OCI-LY3 (cell line): ENCODE results near the gene ZNF865.

Experiments used
- EZH2phosphoT487 ChIP-seq: fragments of 200-600 bp; shearing (Covaris generic); IDR thresholded peaks from 2 replicates; pipeline ENCODE4 v1.6.1; 2018; ENCODE audit warnings: antibody characterized with exemption, mixed run types, low read depth
- TF ChIP-seq, protein P1 (sequence below): fragments of 200-600, 300-600 bp; sonication (generic); IDR thresholded peaks from 2 replicates; pipeline ENCODE4 v1.5.1; 2014; ENCODE audit warnings: antibody characterized with exemption, low read length, low read depth

DNA sequence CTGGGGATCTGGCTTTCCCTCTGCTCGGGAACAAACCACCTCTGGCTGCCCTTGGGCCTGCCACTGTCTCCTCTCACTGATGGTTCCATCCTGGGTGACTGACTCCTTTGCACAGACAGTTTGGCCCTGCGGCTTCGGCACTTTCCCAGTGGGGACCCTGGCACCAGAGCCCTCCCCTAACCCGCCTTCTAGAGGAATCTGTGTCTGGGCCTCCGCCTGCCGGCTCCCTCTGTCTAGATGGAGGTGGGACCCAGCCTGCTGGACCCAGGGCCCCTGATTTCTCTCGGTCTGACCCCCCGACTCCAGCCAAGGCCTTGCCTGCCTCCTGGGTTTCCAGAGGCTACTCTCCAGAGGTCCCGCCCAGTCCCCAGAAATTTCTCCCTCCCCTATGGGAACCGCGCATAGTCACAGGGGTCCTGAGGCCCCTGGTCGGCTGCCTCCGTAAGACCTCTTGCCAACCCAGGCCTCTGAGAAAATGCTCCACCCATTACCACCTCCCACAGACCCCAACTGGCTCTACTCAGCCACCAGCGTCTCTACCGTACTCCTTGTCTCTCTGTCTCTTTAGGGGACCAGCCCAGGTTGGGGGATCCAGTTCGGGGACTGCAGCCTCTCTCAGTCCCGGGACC, 45.3 kb downstream of the ZNF865 start:
- TF ChIP-seq, protein P1, sequence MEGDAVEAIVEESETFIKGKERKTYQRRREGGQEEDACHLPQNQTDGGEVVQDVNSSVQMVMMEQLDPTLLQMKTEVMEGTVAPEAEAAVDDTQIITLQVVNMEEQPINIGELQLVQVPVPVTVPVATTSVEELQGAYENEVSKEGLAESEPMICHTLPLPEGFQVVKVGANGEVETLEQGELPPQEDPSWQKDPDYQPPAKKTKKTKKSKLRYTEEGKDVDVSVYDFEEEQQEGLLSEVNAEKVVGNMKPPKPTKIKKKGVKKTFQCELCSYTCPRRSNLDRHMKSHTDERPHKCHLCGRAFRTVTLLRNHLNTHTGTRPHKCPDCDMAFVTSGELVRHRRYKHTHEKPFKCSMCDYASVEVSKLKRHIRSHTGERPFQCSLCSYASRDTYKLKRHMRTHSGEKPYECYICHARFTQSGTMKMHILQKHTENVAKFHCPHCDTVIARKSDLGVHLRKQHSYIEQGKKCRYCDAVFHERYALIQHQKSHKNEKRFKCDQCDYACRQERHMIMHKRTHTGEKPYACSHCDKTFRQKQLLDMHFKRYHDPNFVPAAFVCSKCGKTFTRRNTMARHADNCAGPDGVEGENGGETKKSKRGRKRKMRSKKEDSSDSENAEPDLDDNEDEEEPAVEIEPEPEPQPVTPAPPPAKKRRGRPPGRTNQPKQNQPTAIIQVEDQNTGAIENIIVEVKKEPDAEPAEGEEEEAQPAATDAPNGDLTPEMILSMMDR: no peak
- TF ChIP-seq EZH2phosphoT487: no peak
